Peyer's patch (tissue), 4 donors: ENCODE measurements around the gene ME1.

ENCODE experiments used
- CTCF ChIP-seq, 6 experiments: fragments of 450-650 bp in 4 of 6; fragments of 200-600 bp in 2 of 6; sonication (generic) in 1 of 6; IDR thresholded peaks; one replicate each; pipeline ENCODE4 v1.5.1; 2017 to 2019; ENCODE audit warnings: antibody characterized with exemption in 6 of 6, mild to moderate bottlenecking in 3 of 6, moderate library complexity in 1 of 6
- POLR2A ChIP-seq, 2 donors: fragments of 450-650 bp; IDR thresholded peaks; one replicate each; pipeline ENCODE4 v1.5.1; 2017; ENCODE audit warnings: antibody characterized with exemption in 2 of 2, mild to moderate bottlenecking in 2 of 2, moderate library complexity in 2 of 2

- TF ChIP-seq POLR2A (IDR thresholded peaks at IDR 0.05) (no peak), CTCF (IDR thresholded peaks at IDR 0.05) (no peak)
Observed at GRCh38 chr6:83247471-83247870, 183.4 kb downstream of the ME1 start.
